ENCODE results near the gene PTPRN2.
"Not testable (repeated sequence)": the region's sequence is repeated elsewhere in the genome, so short reads cannot be mapped to it uniquely, and the experiment has no call there.

The PTPRN2 gene

GRCh38 chr7:158428837-158429753 lies 158.5 kb downstream of the PTPRN2 start:
- H3K9me3 ChIP-seq (ENCODE audit: control insufficient read depth, low read length) = no peaks in the 10 kb centered on the region
- H3K4me3 ChIP-seq (ENCODE audit: low read length) = no peak overlapping the region
- no peaks in the 10 kb centered on the region for H3K27me3 ChIP-seq (ENCODE audit: control insufficient read depth, insufficient read depth, low read length)
- H3K4me1 ChIP-seq (ENCODE audit: control insufficient read depth, insufficient read depth, low read length) = peaks cover 23% of the 10 kb centered on the region
- no peak overlapping the region for H3K9ac ChIP-seq (ENCODE audit: low read length)
- no peaks in the 10 kb centered on the region for H3K36me3 ChIP-seq (ENCODE audit: control insufficient read depth, insufficient read depth, low read length)

DNA sequence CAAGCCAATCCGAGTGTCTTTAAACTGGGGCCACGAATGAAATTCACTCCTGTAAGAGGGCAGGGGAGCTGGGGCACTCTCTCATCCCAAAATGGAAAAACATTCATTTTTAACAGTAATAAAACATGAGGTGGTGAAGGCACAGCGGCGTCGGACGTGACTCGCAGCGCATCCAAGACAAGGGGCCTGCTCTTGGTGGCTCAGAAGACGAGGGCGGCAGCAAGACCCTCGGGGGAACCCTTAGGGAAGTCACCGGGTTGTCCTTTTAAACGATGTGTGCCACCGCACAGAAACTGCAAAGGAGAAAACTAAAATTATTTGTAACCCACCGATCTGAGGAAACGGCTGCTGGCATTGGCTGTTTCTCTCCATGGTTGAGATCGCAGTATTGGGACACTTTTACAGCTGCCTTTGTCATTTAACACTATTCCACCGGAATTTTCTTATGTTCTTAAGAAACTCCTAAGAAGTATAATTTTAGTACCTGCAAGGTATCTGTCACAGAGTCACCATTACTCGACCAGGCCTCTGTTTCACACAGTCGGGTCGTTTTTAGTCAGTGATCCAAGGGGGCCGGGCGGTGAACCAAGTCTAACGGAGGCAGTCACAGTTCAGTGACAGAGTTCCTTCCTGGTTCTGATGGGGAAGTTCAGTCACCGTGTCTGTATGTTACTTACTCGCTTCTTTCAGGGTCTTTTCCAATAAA lies 159.3 kb downstream of the PTPRN2 start:
- Histone ChIP-seq H3K9me3 (ENCODE audit: control insufficient read depth, low read length) (no peaks in the 10 kb centered on the region), H3K36me3 (ENCODE audit: control insufficient read depth, insufficient read depth, low read length) (no peaks in the 10 kb centered on the region), H3K4me3 (ENCODE audit: low read length) (no peak overlapping the region), H3K27me3 (ENCODE audit: control insufficient read depth, insufficient read depth, low read length) (no peaks in the 10 kb centered on the region), H3K9ac (ENCODE audit: low read length) (no peak overlapping the region), H3K4me1 (ENCODE audit: control insufficient read depth, insufficient read depth, low read length) (peaks cover 22% of the 10 kb centered on the region)

DNA sequence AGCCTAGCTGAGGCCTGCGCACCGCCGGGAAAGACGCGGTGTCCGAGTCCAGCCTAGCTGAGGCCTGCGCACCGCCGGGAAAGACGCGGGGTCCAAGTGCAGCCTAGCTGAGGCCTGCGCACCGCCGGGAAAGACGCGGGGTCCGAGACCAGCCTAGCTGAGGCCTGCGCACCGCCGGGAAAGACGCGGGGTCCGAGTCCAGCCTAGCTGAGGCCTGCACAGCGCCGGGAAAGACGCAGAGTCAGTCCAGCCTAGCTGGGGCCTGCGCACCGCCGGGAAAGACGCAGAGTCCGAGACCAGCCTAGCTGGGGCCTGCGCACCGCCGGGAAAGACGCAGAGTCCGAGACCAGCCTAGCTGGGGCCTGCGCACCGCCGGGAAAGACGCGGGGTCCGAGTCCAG lies 161.9 kb downstream of the PTPRN2 start:
- not testable (repeated sequence) for H3K36me3 ChIP-seq (ENCODE audit: control insufficient read depth, insufficient read depth, low read length); H3K27me3 ChIP-seq (ENCODE audit: control insufficient read depth, insufficient read depth, low read length); H3K4me1 ChIP-seq (ENCODE audit: control insufficient read depth, insufficient read depth, low read length); H3K4me3 ChIP-seq (ENCODE audit: low read length); H3K9me3 ChIP-seq (ENCODE audit: control insufficient read depth, low read length); H3K9ac ChIP-seq (ENCODE audit: low read length)

GRCh38 chr7:158424531-158424930 lies 163.1 kb downstream of the PTPRN2 start:
- Histone ChIP-seq H3K36me3 (ENCODE audit: control insufficient read depth, insufficient read depth, low read length) (no peaks in the 10 kb centered on the region), H3K4me1 (ENCODE audit: control insufficient read depth, insufficient read depth, low read length) (no peaks in the 10 kb centered on the region), H3K9me3 (ENCODE audit: control insufficient read depth, low read length) (no peaks in the 10 kb centered on the region), H3K9ac (ENCODE audit: low read length) (no peak overlapping the region), H3K4me3 (ENCODE audit: low read length) (no peak overlapping the region), H3K27me3 (ENCODE audit: control insufficient read depth, insufficient read depth, low read length) (no peaks in the 10 kb centered on the region)

DNA sequence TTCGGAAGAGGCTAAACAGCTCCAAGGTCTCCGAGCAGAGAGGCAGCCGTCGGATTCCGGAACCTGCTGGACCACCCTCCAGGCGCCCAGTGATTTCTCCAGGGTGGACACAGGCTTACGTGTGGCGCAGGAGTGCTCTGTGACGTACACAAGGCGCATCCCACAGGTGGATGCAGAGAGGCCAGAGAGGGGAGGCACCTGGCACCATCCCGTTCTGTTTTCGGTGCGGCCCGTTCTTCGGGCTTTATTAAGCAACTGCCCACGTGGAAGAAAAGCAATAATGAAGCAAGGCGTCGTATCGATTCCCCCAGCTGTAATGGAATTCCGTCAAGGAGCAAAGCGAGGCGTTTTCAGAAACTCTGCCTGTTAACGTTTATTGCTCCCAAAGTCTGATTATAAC lies 163.6 kb downstream of the PTPRN2 start:
- Histone ChIP-seq H3K36me3 (ENCODE audit: control insufficient read depth, insufficient read depth, low read length) (no peaks in the 10 kb centered on the region), H3K4me1 (ENCODE audit: control insufficient read depth, insufficient read depth, low read length) (no peaks in the 10 kb centered on the region), H3K9ac (ENCODE audit: low read length) (no peak overlapping the region), H3K4me3 (ENCODE audit: low read length) (no peak overlapping the region), H3K27me3 (ENCODE audit: control insufficient read depth, insufficient read depth, low read length) (no peaks in the 10 kb centered on the region), H3K9me3 (ENCODE audit: control insufficient read depth, low read length) (no peaks in the 10 kb centered on the region)

DNA sequence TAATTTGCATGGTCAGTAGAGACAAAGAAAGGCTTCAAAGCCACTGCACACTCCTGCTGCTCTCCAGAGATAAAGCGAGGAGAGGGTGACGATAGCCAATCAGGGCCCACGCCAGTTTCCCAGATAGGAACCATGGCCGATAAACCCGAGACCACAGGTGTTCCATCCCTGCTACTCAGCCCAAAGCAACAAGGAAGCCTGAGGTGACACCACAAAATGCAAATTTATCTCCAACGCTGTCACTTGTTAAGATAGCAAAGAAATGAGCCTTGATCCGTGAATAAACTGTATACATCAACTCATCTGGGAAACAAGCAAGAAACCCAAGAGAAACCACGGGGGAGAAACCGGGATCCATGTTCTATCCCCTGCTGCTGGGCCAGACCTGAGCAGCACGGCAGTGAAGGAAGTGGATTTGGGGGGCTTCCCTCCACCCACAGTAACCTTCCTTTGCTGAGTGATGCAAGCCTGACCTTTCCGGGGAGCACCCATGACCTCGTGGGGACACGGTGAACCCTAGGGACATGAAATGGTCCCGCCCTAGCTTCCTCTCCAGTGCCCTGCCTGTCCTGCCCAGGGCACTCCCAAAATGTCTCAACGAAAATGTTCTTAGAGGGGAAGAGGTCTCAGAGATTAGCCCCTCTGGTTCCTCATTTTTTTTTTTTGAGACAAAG lies 164.6 kb downstream of the PTPRN2 start:
- H3K9ac ChIP-seq (ENCODE audit: low read length) = no peak overlapping the region
- no peaks in the 10 kb centered on the region for H3K36me3 ChIP-seq (ENCODE audit: control insufficient read depth, insufficient read depth, low read length)
- H3K4me1 ChIP-seq (ENCODE audit: control insufficient read depth, insufficient read depth, low read length) = no peaks in the 10 kb centered on the region
- no peak overlapping the region for H3K4me3 ChIP-seq (ENCODE audit: low read length)
- no peaks in the 10 kb centered on the region for H3K27me3 ChIP-seq (ENCODE audit: control insufficient read depth, insufficient read depth, low read length)
- H3K9me3 ChIP-seq (ENCODE audit: control insufficient read depth, low read length) = no peaks in the 10 kb centered on the region

DNA sequence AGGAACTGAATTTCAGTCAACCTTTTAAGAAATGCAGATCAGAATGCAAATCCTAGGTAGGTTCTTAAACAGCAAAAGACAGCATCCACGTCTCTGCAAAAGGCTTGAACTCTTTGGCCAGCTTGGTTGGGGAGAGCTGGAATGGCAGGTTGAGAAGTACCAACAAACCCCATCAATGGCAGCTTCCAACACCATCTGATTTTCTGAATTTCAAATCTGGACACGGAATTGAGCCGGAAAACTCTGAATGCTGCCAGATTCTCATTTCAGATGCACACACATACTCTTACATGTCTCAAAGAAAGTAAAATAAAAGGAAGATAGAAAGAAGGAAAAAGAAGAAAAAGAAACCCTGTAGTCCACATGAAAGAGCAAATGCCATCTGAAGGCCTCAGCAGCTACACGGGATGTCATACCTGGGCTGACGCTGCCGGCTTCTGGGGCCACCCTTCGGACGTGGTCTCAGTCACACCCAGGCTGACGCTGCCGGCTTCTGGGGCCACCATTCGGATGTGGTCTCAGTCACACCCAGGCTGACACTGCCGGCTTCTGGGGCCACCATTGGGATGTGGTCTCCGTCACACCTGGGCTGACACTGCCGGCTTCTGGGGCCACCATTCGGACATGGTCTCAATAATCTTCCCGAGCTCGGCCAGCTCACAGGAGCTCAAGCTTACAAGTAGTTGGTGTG lies 165.3 kb downstream of the PTPRN2 start:
- Histone ChIP-seq H3K36me3 (ENCODE audit: control insufficient read depth, insufficient read depth, low read length) (no peaks in the 10 kb centered on the region), H3K9me3 (ENCODE audit: control insufficient read depth, low read length) (no peaks in the 10 kb centered on the region), H3K9ac (ENCODE audit: low read length) (no peak overlapping the region), H3K27me3 (ENCODE audit: control insufficient read depth, insufficient read depth, low read length) (no peaks in the 10 kb centered on the region), H3K4me3 (ENCODE audit: low read length) (no peak overlapping the region), H3K4me1 (ENCODE audit: control insufficient read depth, insufficient read depth, low read length) (no peaks in the 10 kb centered on the region)

DNA sequence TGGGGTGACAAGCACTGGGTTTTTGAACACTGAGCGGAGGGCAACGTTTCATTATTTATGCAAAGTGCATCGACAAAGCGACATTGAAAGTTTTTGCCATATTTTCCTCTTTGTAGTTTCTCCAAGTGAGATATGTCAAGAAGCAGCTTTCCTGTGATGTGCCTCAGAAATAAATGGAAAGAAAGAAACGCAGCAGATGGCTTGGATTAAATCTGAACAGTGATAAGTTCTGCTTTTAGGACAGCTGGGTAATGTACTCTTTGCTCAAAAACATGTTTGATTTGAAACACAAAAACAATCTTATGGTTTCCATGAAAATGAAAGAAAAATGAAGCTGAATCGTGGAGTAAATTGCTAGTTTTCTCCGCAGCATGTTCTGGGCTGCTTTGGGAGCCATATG lies 166.3 kb downstream of the PTPRN2 start:
- Histone ChIP-seq H3K9ac (ENCODE audit: low read length) (no peak overlapping the region), H3K9me3 (ENCODE audit: control insufficient read depth, low read length) (no peaks in the 10 kb centered on the region), H3K4me1 (ENCODE audit: control insufficient read depth, insufficient read depth, low read length) (no peaks in the 10 kb centered on the region), H3K36me3 (ENCODE audit: control insufficient read depth, insufficient read depth, low read length) (no peaks in the 10 kb centered on the region), H3K4me3 (ENCODE audit: low read length) (no peak overlapping the region), H3K27me3 (ENCODE audit: control insufficient read depth, insufficient read depth, low read length) (no peaks in the 10 kb centered on the region)

- H3K9me3 ChIP-seq (ENCODE audit: control insufficient read depth, low read length) = no peaks in the 10 kb centered on the region
- no peak overlapping the region for H3K4me3 ChIP-seq (ENCODE audit: low read length)
- H3K4me1 ChIP-seq (ENCODE audit: control insufficient read depth, insufficient read depth, low read length) = no peaks in the 10 kb centered on the region
- H3K36me3 ChIP-seq (ENCODE audit: control insufficient read depth, insufficient read depth, low read length) = no peaks in the 10 kb centered on the region
- no peaks in the 10 kb centered on the region for H3K27me3 ChIP-seq (ENCODE audit: control insufficient read depth, insufficient read depth, low read length)
- no peak overlapping the region for H3K9ac ChIP-seq (ENCODE audit: low read length)
Observed at GRCh38 chr7:158420591-158421340, 166.9 kb downstream of the PTPRN2 start.

DNA sequence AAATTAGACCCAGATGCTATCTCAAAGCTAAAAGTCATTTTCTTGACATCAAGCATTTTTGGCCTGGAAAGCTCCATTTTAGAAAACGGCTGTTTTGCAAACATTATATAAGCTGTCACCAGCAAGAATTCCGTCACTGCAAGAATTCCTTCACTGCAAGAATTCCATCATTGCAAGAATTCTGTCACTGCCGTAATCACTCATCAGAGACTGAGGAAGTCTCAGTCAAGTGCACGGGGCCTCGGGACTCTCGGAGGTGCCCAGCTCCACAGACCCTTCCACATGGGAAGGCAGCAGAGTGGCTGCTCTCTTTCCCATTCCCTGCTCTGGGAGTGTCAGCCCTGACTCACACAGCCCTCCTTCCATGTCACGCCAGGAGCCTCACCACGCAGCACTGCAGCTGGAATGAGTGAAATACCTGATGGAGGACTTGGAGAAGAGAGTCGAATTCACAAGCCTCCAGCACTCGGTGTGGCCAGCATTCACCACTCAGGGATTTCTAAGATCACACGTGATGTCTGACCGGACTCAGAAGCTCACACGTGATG lies 168.3 kb downstream of the PTPRN2 start:
- Histone ChIP-seq H3K9ac (ENCODE audit: low read length) (no peak overlapping the region), H3K4me3 (ENCODE audit: low read length) (no peak overlapping the region), H3K9me3 (ENCODE audit: control insufficient read depth, low read length) (no peaks in the 10 kb centered on the region), H3K4me1 (ENCODE audit: control insufficient read depth, insufficient read depth, low read length) (no peaks in the 10 kb centered on the region), H3K36me3 (ENCODE audit: control insufficient read depth, insufficient read depth, low read length) (no peaks in the 10 kb centered on the region), H3K27me3 (ENCODE audit: control insufficient read depth, insufficient read depth, low read length) (no peaks in the 10 kb centered on the region)

DNA sequence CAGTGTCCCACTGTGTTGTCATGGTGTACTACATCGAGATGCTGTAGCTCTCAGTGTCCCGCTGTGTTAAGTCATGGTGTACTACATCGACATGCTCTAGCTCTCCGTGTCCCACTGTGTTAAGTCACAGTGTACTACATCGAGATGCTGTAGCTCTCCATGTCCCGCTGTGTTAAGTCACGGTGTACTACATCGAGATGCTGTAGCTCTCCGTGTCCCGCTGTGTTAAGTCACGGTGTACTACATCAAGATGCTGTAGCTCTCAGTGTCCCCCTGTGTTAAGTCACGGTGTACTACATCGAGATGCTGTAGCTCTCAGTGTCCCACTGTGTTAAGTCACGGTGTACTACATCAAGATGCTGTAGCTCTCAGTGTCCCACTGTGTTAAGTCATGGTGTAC lies 169.2 kb downstream of the PTPRN2 start:
- not testable (repeated sequence) for H3K27me3 ChIP-seq (ENCODE audit: control insufficient read depth, insufficient read depth, low read length); H3K36me3 ChIP-seq (ENCODE audit: control insufficient read depth, insufficient read depth, low read length); H3K9ac ChIP-seq (ENCODE audit: low read length); H3K4me1 ChIP-seq (ENCODE audit: control insufficient read depth, insufficient read depth, low read length); H3K4me3 ChIP-seq (ENCODE audit: low read length); H3K9me3 ChIP-seq (ENCODE audit: control insufficient read depth, low read length)

Measured in mucosa of stomach (tissue), 1 donor.